ENCODE data around the gene TPCN2. TPM values are rescaled to one million over a fixed set of nuclear protein-coding genes. Genes with fewer than 3 reads are reported as not detected.

TPCN2 gene
- total RNA-seq, 2 experiments from 2014 or later = 16.0 to 17.0 TPM

DNA sequence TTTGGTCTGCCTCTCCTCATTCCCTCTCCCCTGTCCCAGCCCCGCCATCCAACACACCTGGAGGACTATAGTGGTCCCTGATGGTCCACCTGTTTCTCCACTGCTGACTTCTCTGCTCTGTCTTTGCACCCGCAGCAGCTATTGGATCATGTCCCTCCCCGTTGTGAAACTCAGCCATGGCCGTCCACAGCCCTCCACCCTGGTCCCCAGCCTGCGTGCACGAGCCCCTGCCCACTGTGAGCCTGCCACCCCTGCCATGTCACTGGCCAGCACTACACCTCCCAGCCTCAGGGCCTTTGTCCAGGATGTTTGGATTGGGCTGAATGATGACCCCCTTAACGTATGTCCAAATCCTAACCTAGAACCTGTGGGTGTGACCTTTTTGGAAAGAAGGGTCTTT is 59.3 kb downstream of the TPCN2 start:
- no peak overlapping the region for H3K4me3 Mint-ChIP-seq
- intact Hi-C loops (cut with micrococcal nuclease) = loop anchor here (10.0 kb wide), 1 partner anchor 187 kb away; the partner anchor contains the start of gene MYEOV
- H3K36me3 Mint-ChIP-seq (ENCODE audit: low read depth) = peaks cover 2% of the 10 kb centered on the region
- no peak overlapping the region for H3K27ac Mint-ChIP-seq
- ChIA-PET CTCF (no interaction called here), POLR2A (interaction anchor here (1.6 kb wide), 1 partner anchor 409 kb away, joined by 3 read pairs; no protein-coding TSS in a partner anchor)
- TF ChIP-seq, protein P1, sequence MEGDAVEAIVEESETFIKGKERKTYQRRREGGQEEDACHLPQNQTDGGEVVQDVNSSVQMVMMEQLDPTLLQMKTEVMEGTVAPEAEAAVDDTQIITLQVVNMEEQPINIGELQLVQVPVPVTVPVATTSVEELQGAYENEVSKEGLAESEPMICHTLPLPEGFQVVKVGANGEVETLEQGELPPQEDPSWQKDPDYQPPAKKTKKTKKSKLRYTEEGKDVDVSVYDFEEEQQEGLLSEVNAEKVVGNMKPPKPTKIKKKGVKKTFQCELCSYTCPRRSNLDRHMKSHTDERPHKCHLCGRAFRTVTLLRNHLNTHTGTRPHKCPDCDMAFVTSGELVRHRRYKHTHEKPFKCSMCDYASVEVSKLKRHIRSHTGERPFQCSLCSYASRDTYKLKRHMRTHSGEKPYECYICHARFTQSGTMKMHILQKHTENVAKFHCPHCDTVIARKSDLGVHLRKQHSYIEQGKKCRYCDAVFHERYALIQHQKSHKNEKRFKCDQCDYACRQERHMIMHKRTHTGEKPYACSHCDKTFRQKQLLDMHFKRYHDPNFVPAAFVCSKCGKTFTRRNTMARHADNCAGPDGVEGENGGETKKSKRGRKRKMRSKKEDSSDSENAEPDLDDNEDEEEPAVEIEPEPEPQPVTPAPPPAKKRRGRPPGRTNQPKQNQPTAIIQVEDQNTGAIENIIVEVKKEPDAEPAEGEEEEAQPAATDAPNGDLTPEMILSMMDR (IDR thresholded peaks at IDR 0.05) = no peak
- ATAC-seq (no peak), DNase-seq (no peak)
- peaks cover 6% of the 10 kb centered on the region for H3K9me3 Mint-ChIP-seq
- H3K27me3 Mint-ChIP-seq = no peaks in the 10 kb centered on the region
- H3K4me1 Mint-ChIP-seq (ENCODE audit: low read depth) = peaks cover 4% of the 10 kb centered on the region

DNA sequence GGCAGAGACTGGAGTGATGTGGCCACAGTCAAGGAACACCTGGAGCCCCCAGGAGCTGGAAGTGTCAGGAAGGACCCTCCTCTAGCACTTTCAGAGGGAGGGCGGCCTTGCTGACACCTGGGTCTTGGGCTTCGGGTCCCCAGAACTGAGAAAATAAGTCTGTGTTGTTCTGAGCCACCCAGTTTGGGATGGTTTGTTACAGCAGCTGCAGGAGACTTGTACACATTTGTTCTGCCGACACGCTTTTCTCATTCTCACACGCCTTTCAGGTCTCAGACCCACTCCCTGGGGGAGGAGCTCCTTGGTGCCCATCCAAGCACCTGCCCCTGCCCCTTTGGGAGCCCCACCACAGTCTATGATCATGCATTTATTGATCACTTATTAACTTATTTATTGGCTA is 59.8 kb downstream of the TPCN2 start:
- H3K4me1 Mint-ChIP-seq (ENCODE audit: low read depth) = peaks cover 4% of the 10 kb centered on the region
- POLR2A ChIA-PET = no interaction called here

DNA sequence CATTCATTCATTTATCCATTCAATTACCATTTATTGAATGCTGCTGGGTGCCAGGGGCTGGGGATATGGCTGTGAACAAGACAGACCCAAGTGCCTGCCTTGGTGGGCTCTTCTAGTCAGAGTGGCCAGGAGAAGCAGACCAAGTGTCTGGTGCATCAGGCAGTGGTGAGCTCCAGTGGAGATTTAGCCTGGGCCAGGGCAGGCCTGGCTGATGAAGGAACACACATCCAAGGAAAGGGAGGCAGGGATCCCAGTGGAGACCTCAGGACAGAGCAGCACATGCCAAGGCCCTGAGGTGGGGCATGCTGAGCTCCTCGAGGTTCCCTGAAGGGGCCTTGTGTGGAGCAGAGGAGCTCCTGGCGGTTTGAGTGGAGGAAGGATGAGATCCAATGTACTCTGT is 60.4 kb downstream of the TPCN2 start:
- H3K36me3 Mint-ChIP-seq (ENCODE audit: low read depth) = peaks cover 2% of the 10 kb centered on the region
- TF ChIP-seq, protein P1 (IDR thresholded peaks at IDR 0.05) = no peak
- H3K27ac Mint-ChIP-seq = no peak overlapping the region
- intact Hi-C loops (cut with micrococcal nuclease) = loop anchor here (10.0 kb wide), 1 partner anchor 186 kb away; the partner anchor contains the start of gene MYEOV
- H3K9me3 Mint-ChIP-seq = peaks cover 6% of the 10 kb centered on the region
- no peaks in the 10 kb centered on the region for H3K27me3 Mint-ChIP-seq
- DNase-seq (no peak), ATAC-seq (no peak)
- POLR2A ChIA-PET = interaction anchor here (1.1 kb wide), 1 partner anchor 13 kb away, joined by 3 read pairs; no protein-coding TSS in a partner anchor
- H3K4me3 Mint-ChIP-seq = no peak overlapping the region
- H3K4me1 Mint-ChIP-seq (ENCODE audit: low read depth) = peaks cover 4% of the 10 kb centered on the region
- CTCF ChIA-PET = no interaction called here

More for the DNA sequence above, 59.8 kb downstream of the TPCN2 start:
- intact Hi-C loops (cut with micrococcal nuclease) = loop anchor here (10.0 kb wide), 1 partner anchor 186 kb away; the partner anchor contains the start of gene MYEOV
- TF ChIP-seq, protein P1 (IDR thresholded peaks at IDR 0.05) = no peak
- peaks cover 6% of the 10 kb centered on the region for H3K9me3 Mint-ChIP-seq
- no peak for ATAC-seq
- no peak for DNase-seq
- peaks cover 2% of the 10 kb centered on the region for H3K36me3 Mint-ChIP-seq (ENCODE audit: low read depth)
- no peak overlapping the region for H3K27ac Mint-ChIP-seq
- H3K4me3 Mint-ChIP-seq = no peak overlapping the region
- CTCF ChIA-PET = no interaction called here
- H3K27me3 Mint-ChIP-seq = no peaks in the 10 kb centered on the region

DNA sequence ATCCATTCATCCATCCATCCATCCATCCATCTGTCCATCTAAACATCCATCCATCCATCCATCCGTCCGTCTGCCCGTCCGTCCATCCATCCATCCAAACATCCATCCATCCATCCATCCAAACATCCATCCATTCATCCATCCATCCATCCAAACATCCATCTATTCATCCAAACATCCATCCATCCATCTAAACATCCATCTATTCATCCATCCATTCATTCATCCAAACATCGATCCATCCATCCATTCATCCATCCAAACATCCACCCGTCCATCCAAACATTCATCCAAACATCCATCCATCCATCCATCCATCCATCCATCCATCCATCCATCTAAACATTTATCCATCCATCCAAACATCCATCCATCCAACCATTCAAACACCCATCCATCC is 61.7 kb downstream of the TPCN2 start:
- Mint-ChIP-seq H3K9me3 (peaks cover 6% of the 10 kb centered on the region), H3K4me1 (ENCODE audit: low read depth) (peaks cover 4% of the 10 kb centered on the region), H3K4me3 (no peak overlapping the region), H3K27me3 (no peaks in the 10 kb centered on the region), H3K27ac (no peak overlapping the region), H3K36me3 (ENCODE audit: low read depth) (peaks cover 2% of the 10 kb centered on the region)
- TF ChIP-seq, protein P1 (IDR thresholded peaks at IDR 0.05) = no peak
- CTCF ChIA-PET = no interaction called here
- ATAC-seq (no peak), DNase-seq (no peak)
- intact Hi-C loops (cut with micrococcal nuclease) = no loop called here
- POLR2A ChIA-PET = no interaction called here

DNA sequence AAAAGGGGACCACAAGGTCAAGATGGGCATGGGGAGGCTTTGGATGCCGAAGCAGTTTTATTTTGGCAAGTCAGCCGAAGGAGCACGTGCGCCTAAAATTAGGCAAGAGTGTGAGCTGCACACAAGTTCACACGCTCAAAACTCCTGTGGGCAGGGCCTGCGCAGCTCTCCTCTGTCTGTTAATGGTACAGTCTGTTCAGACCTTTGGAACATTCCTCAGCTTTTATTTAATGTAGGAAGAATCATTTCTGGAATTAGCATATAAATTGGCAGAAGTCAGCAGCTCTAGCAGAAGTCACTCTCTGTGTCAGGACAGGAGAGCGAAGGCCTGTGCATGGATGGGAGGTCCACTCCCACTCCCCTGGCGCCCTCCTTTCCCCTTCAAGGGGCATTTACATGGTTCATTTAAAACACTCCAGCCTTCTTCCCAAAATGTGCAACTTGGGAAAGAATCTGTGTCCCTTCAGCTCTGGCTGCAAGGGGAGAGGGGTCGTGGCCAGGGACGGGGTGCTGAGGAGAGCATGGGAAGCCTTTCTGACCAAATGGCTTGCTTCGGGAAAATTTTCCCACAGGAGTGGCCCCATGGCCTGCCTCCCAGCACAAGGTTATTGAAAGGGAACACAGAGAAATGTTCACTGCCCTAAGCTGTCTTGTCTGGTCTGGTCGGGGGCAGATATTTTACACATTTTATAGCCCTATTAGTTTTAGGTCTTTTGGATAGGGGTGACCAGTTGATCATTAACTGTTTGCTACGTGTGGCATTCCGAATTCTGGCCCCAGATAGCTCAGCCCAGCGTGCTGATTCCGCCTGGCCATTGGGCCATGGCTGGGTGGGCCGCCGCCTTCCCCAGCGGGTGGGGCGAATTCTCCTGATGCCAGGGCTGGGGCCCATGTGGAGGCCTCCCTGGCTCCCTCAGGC is 63.2 kb downstream of the TPCN2 start:
- Mint-ChIP-seq H3K4me1 (ENCODE audit: low read depth) (peaks cover 2% of the 10 kb centered on the region), H3K4me3 (no peak overlapping the region), H3K36me3 (ENCODE audit: low read depth) (peaks cover 2% of the 10 kb centered on the region), H3K9me3 (peaks cover 6% of the 10 kb centered on the region), H3K27ac (no peak overlapping the region), H3K27me3 (no peaks in the 10 kb centered on the region)
- intact Hi-C loops (cut with micrococcal nuclease) = no loop called here
- no peak for ATAC-seq
- TF ChIP-seq, protein P1 (IDR thresholded peaks at IDR 0.05) = no peak
- POLR2A ChIA-PET = interaction anchor here (0.6 kb wide), 1 partner anchor 9 kb away, joined by 3 read pairs; no protein-coding TSS in a partner anchor
- no peak for DNase-seq
- CTCF ChIA-PET = no interaction called here
